ENCODE data around the gene ADCY2.

The ADCY2 gene

DNA sequence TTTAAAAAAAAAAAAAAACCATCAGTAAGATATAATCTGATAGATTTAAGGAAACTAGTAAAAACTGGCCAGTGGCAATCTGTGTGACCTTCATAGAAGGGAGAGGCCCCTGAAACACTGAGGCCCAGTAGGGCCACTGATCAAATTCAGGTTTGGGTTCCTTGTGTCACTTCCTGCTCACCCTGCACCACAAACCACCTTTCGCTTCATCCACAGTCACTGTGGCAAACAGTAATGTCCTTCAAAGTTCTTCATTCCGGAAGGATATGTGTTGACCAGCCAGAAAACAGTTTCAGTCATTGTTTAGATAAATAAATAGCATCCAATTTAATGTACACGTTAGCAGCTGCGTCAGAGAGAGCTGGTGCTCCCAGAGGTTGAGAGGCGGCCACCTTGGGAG lies 232.9 kb downstream of the ADCY2 start:
- H3K4me1 ChIP-seq (ENCODE audit: low read depth, poor library complexity, severe bottlenecking), result no peaks in the 10 kb centered on the region
- H3K27ac ChIP-seq, result no peak overlapping the region
- H3K9ac ChIP-seq, result no peak overlapping the region
- no peaks in the 10 kb centered on the region for H4K20me1 ChIP-seq (ENCODE audit: insufficient read depth)
- no peaks in the 10 kb centered on the region for H3K36me3 ChIP-seq (ENCODE audit: insufficient read depth)
- no peaks in the 10 kb centered on the region for H3K79me2 ChIP-seq (ENCODE audit: insufficient read depth, low read depth)
- no peak overlapping the region for H3K4me2 ChIP-seq
- H2AFZ ChIP-seq (ENCODE audit: low read depth), result no peak overlapping the region
- no peaks in the 10 kb centered on the region for H3K27me3 ChIP-seq (ENCODE audit: insufficient read depth, low read depth)
- TF ChIP-seq, protein P1, sequence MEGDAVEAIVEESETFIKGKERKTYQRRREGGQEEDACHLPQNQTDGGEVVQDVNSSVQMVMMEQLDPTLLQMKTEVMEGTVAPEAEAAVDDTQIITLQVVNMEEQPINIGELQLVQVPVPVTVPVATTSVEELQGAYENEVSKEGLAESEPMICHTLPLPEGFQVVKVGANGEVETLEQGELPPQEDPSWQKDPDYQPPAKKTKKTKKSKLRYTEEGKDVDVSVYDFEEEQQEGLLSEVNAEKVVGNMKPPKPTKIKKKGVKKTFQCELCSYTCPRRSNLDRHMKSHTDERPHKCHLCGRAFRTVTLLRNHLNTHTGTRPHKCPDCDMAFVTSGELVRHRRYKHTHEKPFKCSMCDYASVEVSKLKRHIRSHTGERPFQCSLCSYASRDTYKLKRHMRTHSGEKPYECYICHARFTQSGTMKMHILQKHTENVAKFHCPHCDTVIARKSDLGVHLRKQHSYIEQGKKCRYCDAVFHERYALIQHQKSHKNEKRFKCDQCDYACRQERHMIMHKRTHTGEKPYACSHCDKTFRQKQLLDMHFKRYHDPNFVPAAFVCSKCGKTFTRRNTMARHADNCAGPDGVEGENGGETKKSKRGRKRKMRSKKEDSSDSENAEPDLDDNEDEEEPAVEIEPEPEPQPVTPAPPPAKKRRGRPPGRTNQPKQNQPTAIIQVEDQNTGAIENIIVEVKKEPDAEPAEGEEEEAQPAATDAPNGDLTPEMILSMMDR (conservative IDR thresholded peaks at IDR 0.05; ENCODE audit: low read depth, low read length), result no peak
- no peak overlapping the region for H3K4me3 ChIP-seq (IDR thresholded peaks at IDR 0.05; ENCODE audit: insufficient read depth, low read depth, low read length)

GRCh38 chr5:7629561-7629960 lies 233.6 kb downstream of the ADCY2 start:
- Histone ChIP-seq H2AFZ (ENCODE audit: low read depth) (no peak overlapping the region), H3K4me1 (ENCODE audit: low read depth, poor library complexity, severe bottlenecking) (no peaks in the 10 kb centered on the region), H3K27me3 (ENCODE audit: insufficient read depth, low read depth) (no peaks in the 10 kb centered on the region), H3K4me3 (IDR thresholded peaks at IDR 0.05; ENCODE audit: insufficient read depth, low read depth, low read length) (no peak overlapping the region), H3K9ac (no peak overlapping the region), H4K20me1 (ENCODE audit: insufficient read depth) (no peaks in the 10 kb centered on the region), H3K4me2 (no peak overlapping the region), H3K79me2 (ENCODE audit: insufficient read depth, low read depth) (no peaks in the 10 kb centered on the region), H3K36me3 (ENCODE audit: insufficient read depth) (no peaks in the 10 kb centered on the region), H3K27ac (no peak overlapping the region)
- TF ChIP-seq, protein P1 (conservative IDR thresholded peaks at IDR 0.05; ENCODE audit: low read depth, low read length), result no peak

GRCh38 chr5:7634837-7635236 lies 238.9 kb downstream of the ADCY2 start:
- Histone ChIP-seq H3K4me2 (no peak overlapping the region), H3K27me3 (ENCODE audit: insufficient read depth, low read depth) (no peaks in the 10 kb centered on the region), H2AFZ (ENCODE audit: low read depth) (no peak overlapping the region), H3K27ac (no peak overlapping the region), H3K4me1 (ENCODE audit: low read depth, poor library complexity, severe bottlenecking) (no peaks in the 10 kb centered on the region), H4K20me1 (ENCODE audit: insufficient read depth) (no peaks in the 10 kb centered on the region), H3K36me3 (ENCODE audit: insufficient read depth) (no peaks in the 10 kb centered on the region), H3K9ac (no peak overlapping the region), H3K79me2 (ENCODE audit: insufficient read depth, low read depth) (no peaks in the 10 kb centered on the region), H3K4me3 (IDR thresholded peaks at IDR 0.05; ENCODE audit: insufficient read depth, low read depth, low read length) (no peak overlapping the region)
- TF ChIP-seq, protein P1 (conservative IDR thresholded peaks at IDR 0.05; ENCODE audit: low read depth, low read length), result no peak

GRCh38 chr5:7638456-7638855 lies 242.5 kb downstream of the ADCY2 start:
- Histone ChIP-seq H3K27ac (no peak overlapping the region), H3K36me3 (ENCODE audit: insufficient read depth) (no peaks in the 10 kb centered on the region), H3K79me2 (ENCODE audit: insufficient read depth, low read depth) (no peaks in the 10 kb centered on the region), H3K9ac (no peak overlapping the region), H4K20me1 (ENCODE audit: insufficient read depth) (no peaks in the 10 kb centered on the region), H2AFZ (ENCODE audit: low read depth) (no peak overlapping the region), H3K4me2 (no peak overlapping the region), H3K27me3 (ENCODE audit: insufficient read depth, low read depth) (no peaks in the 10 kb centered on the region), H3K4me1 (ENCODE audit: low read depth, poor library complexity, severe bottlenecking) (no peaks in the 10 kb centered on the region), H3K4me3 (IDR thresholded peaks at IDR 0.05; ENCODE audit: insufficient read depth, low read depth, low read length) (no peak overlapping the region)
- TF ChIP-seq, protein P1 (conservative IDR thresholded peaks at IDR 0.05; ENCODE audit: low read depth, low read length), result no peak

Measured in KMS-11 (cell line).